HG02623 (cell line): Measurements from ENCODE around the gene BABAM2.
A peak's percentile ranks its signal among the peaks of the same experiment; 100 is the strongest.

ENCODE experiments used
- ATAC-seq: cut with Tn5 transposase; IDR thresholded peaks from one replicate; pipeline ENCODE4 v1.9.1; 2021; ENCODE audit warnings: moderate library complexity; ENCODE audit not compliant: unreplicated experiment

The BABAM2 gene

DNA sequence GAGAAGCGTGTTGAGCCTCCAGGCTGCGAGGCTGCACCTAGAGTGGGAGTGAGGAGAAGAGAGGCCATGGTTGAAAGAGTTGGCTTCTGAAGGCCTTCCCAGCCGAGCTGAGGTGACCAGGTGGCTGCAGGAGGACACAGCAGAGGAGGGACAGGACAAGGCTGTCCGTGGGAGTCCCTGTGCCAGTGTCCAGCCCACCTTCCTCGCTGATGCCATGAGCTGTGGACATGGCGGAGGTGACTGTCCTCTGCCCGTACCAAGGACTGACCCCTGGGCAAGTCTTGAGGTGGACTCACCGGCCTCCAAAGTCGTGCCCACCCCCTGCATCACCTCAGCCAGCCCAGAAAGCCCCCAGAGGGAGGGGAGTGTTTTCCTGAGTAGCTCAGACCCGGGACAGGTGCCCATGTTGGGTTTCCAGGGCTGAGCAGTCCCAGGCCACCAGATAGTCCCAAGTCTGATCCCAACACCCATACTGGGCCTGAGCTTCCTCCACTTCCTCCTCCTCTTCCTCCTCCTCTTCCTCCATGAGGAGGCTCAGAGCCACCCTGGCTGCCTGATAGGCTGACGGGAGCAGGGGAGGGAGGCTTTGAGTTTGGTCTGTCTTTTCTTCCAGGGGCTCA lies 459.1 kb downstream of the BABAM2 start:
- no peak for ATAC-seq

DNA sequence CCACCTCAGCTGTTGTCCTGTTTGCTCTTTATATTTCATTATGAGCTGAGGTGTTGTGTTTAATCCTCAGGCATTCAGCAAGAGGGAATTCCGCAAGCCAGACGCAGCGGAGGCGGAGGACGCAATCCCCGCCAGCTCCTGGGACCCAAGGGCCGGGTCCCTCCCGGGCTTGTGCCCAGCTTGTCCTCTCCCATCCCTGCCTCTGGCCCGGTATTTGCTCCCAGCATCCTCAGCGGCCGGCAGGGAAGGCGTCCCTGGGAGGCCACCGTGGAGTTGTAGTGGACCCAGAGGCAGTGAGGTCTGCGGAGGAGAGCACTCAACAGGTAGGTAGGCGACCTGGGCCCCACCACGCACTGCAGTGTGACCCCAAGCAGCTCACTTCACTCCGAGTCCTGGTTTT lies 459.7 kb downstream of the BABAM2 start:
- no peak for ATAC-seq

DNA sequence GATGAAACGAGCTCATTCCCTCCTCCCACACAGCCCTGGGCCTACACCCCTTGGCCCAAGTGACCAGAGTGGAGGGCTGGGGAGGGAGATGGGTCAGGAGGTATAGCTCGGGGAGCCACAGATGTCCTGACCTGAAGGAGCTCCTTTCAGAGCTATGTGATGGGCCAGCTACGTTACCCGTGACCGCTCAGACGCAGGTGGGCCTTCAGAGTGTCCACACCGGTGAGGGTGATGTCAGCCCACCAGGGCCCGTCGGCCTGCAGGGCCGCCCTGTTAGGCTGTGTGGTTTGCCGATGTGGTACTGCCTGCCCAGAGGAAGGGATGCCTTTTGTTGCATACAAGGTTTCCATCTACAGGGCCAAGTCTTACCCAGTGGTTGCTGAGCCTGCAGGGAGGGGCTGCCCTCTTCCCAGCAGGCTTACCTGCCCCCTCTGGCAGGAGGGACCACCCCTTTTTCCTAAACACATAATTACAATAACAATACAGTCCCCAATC lies 460.3 kb downstream of the BABAM2 start:
- ATAC-seq, result no peak

DNA sequence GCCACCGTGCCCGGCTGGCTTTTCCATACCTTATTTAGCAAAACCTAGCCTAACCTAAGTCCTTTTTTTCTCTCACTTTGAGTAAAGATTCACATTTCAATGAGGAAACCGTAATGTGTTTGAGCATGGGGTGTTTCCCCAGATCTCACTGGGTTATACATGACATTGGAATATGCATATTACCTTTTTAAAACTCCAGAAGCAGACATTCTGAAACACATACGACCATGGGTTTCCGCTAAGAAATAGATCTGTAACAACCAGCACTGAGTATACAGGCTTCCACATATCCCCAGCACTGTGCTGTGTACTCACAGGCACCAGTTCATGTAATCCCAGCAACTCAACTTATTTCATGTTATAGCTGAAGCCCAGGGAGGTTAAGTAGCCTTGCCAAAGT lies 461.1 kb downstream of the BABAM2 start:
- no peak for ATAC-seq

DNA sequence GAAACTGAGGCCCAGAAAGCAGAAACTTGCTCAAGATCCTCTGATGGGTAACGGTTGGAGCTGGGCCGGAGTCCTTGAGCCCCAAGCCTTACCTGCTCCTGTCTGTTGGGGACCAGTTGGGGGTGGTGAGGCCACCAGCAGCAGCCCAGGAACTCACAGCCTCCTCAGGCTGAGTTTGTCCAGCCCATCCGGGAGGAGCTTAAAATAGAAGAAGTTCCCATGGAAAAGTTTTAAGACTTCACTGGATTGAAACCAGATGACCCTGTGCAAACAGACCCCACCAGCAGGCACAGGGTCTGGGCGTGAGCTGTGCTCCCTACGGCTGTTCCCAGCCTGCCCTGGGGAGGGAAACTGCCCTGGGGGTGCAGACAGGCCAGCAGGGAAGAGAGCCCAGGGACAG lies 461.6 kb downstream of the BABAM2 start:
- no peak for ATAC-seq

DNA sequence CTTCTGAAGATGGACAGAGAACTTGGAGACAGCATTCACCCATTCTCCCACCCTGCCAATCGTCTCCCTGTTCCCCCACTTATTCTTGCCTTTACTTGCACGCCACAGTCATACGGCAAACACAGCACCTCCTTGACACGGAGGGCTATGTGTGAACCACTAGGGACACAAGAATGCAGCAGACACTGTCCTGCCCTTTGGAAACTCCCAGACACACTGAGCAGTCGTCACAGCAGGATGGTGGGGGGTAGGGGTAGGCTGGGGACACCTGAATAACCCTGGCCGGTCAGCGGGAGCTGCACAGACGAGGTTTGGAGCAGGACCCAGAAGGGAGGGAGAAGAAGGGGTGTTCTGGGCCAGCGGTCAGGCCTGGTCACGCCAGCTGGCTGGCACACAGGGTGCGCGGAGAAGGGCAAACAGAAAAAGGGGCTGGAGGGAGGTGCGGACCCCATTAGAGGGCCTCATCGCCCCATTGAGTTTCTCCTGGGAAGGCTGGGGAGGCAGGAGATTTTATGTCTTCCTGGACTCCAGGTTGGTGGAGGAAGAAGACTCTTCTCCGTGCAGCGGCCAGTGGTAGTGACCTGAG lies 462.2 kb downstream of the BABAM2 start:
- ATAC-seq, result no peak

DNA sequence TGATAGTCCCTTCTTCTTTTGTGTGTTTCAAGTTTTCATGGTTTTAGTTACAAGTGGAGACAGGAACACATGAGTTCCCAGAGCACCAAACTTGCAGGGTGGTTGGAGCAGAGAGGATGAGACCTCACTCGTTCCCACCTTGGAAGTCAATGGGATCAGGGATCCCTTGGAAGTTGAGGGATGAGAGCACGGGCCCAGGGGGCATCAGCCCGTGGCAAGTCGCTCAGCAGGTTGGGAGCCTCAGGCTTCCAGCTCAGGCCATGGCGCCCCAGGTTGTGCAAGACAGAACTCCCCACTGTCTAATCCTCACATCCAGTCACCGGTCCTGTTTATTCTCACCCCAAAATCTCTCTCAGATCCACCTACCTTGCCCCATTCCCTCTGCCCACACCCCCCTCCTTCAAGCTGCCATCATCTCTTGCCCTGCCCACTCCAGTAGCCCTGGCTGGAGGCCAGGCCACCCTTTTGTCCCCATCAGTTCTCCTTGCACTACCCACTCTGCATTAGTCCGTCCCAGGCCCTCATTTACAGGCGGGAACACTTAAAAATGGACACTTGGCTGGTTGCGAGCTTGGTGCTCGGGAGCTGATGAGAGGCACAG lies 464.5 kb downstream of the BABAM2 start:
- ATAC-seq, result no peak

DNA sequence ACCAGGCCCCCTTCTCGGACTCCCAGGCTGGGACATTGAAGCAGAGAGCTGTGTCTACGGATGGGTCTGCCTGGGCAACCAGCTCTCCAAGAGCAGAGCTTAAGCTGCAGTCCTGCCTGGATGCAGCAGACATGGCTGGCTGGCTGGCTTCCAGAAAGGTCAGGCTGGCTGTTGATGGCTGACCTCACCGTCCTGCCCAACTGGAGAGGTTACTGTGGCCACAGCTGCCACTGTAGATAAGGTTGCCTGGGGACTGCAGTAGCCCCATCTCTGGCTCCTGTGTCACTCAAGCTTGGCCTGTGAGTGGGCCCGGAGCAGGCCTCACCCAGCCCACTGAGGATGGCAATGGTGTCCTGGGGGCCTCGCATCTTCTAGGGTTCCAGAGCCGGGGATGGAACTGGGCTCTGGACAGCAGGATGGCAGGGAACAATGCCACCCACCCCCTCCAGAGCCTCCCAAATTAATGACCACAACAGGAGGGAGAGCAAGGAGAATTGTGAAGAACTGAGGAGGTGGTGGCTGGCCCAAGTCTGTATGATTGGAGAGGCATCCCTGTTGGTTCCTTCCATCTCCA lies 465.1 kb downstream of the BABAM2 start:
- ATAC-seq, result no peak

DNA sequence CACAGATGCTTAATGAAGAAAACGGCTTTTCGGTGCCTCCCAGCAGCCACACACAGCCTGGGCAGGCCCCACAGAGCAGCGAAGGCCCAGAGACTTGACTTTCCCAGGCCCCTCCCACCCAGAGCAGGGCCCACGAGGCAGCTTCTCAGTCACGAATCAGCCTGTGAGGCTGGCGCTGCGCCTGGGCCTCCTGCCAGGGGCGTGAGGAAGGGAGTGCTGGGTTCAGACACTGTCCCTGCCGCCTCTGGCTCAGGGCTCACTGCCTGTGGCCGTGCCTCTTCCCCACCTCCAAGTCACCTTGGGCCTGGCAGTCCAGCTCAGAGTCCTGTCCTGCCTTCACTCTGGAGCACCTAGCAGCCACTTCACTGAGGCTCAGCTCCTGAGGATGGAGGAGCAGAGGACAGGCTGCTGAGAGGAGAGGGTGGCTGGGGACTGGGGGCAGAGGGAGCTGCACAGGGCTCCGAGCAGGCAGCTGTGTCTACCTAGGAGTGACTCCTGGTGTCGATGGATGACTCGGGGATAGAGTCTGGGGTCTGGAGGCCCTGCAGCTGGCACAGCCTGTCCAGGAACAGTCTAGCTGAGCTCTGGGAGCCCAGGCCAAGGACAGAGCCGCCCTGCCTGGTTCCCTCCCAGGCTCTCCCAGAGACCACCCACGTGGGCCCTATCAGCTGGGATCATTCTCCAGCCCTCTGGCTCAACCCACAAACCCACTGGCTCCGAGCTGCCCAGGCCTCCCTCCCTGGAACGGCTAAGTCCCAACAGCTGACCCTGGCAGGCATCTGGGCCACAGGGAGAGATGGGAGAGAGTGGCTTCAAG lies 465.8 kb downstream of the BABAM2 start:
- ATAC-seq, result no peak

DNA sequence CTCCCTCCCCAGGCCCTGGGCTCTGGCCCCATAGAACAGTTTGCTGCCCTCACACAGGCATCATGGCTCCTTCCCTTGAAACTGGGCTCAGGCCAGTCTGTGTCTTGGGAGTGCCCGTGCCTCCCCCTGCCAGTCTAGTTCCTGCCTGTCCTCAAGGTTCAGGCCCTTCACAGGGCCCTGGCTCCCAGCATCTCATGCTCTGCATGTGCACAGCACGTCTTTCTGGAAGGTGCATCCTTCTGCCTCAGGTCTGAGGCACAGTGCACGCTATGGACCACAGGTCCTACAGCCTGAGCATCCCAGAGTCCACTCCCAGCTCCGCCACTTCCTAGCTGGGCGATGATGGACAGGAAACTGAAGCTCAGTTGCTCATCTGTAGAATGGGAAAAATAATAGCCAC lies 466.5 kb downstream of the BABAM2 start:
- no peak for ATAC-seq

DNA sequence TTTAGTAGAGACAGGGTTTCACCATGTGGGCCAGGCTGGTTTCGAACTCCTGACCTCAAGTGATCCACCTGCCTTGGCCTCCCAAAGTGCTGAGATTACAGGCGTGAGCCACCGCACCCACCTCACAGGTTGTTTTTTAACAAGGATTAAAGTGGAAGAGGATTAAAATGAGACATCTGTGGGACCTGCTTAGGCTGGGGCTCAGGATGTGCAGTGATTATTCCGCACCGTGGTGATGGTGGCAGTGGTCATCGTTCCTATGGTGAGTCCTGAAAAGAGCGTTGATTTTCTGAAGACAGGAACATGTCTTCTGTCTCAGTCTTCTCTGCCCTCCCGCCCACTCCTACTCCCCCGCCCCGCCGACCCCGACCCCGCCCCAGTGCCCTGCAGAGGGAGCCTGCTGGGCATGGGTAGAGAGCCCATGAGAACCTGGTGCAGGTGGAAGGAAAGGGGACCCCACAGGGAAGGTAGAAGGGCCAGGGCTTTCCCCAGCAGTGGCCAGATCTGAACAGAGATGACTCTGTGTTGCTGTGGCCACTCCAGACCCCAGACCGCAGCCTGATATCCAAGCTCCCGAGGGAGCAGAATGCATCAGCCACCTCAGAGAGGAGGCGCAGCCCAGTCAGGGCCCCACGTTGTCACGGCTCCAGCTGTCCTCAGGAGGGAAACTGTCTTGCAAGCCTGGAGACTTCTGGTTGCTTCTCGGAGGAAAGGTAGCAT lies 467.6 kb downstream of the BABAM2 start:
- ATAC-seq, result no peak

DNA sequence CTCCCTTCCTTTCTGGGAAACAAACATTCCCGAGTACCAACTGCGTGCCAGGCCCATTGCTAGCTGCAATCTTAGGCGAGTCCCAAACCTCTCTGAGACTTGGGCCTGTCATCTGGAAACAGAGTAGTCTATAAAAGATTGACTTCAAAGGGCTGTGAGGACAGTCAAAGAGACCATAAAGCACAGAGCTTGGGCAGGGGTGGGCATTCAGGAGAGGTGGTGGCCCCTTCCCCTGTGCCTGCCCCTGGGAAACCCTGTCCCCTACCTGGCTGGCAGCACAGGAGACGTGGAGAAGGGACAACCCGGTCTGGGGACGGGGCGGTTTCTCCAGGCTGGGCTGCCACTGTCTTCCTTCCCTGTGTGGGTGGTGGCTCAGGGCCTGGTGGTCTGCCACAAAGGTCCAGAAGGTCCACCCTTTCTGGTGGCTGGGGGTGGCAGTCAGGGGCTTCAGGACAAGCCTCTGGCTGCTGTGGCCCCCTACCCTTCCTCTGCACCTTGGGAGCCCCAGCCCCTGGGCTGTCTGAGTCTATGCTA lies 468.2 kb downstream of the BABAM2 start:
- ATAC-seq, result no peak

DNA sequence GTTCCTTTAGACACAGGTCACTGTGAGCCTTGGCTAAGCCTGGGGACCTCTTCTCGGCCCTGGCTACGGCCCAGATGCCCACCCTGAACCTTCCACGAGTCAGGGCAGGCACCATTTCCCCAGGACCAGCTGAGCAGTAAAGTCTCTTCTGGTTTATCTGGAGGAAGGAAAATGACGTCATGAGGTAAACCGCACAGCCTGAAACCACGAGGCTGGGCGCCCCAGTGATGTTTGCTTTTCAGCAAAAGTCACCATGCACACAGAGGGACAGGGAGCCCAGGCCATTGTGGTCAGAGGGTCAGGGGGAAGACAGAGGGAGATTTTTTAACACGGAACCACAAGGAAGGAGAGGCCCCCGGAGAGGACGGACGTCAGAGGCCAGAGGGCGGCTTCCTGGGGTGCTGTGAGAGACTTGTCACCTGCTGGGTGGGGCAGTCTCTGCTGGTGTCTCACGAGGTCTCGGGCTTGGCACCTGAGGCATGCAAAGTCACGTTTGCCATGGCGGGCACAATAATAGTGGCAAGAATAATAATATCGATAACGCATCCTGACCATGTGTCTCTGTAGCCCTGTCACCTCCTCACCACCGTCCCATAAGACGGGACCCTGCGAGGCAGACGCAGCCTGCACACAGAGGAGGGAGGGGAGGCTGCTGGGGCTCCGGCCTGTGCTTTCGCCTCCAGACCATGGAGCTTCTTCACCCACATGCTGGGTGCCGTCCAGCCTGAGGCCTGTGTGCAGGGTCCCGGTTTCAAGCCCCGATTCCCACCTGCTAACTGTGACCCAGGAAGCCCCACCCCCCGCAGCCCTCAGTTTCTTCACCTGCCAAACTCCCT lies 468.9 kb downstream of the BABAM2 start:
- ATAC-seq, result peak; percentile 65

DNA sequence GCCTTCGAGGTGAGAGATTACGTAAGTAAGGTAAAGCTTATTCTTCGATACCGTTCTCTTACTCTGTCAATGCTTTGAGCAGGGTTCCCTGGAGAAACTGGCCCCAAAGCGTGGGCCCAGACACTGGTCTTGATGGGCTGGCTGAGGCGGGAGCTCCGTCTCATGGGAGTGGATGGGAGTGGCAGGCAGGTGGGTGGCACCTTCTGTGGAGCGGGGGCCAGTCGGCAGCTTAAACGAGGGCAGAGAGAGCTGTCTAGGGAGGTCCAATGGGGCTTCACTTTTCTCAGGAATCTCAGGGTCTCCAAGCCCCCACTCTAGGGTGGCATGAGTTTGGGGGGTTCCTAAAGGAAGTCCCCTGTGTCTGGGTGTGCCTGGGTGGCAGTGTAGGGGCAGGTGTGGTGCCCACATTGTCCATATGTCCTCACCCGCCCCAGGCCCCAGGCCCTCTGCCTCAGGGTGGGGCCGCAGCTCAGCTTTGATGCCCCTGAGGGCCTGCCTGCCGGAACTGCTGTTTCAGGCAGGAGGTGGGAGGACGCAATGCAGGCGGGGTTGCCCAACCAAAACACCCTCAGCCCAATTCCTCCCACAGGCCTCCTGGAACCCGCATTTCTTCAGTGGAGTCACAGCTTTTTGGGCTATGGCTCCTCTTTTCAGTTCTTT lies 469.7 kb downstream of the BABAM2 start:
- ATAC-seq, result no peak

DNA sequence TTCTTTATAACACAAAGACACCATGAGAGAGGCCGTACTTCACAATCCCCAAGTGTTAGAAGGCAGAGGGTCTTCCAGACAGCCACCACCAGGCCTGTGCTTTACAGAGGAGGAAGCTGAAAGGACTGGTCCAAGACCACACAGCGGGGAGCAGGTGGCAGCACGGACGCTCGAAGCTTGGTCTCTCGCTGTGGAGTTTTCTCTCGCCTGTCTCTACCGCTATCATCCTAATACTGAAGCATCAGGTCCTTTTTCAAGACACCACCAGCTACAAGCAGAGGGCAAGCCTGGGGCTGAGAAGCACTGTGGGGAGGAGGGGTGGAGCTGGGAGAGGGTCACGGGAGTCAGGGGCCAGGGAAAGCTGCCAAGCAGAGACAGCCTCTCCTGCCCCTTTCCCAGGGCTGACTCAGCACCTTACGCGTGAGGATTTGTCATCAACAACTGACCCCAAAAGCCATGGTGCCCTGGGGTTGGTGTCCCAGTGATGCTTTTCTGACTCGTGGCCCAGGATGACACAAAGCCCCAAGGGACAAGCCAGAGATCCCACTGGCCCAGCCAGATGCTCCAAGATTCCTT lies 470.3 kb downstream of the BABAM2 start:
- ATAC-seq, result no peak

DNA sequence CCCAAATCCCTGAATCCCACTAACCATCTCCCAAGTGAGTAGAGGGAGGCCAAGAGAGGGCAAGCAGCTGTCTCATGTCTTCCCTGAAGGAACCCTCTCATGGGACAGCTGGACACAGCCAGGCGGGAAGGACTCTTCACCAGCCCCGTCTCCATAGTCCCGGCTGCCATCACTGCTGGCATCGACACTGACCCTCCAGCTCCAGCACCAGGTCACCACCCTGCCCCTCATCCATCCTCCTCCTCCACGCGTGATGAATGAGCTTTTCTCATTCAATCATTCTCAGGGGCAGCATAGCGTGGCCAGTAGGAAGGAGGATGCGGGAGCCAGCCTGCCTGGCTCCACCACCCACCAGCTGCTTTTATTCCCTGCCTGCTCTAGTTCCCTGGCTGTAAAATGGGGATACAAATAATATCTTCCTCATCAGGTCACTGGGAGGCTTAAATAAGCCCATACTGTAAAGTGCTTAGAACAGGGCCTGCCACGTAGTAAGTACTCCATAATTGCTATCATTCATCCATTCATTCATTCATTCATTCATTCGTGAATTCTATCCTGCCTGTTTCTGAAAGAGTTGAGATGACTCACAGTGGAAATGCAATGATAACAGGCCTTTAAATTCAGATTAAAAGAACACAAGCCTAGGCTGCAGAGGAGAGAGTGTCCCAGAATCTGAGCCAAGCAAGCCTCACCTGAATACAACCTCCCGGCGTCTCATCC lies 471.6 kb downstream of the BABAM2 start:
- no peak for ATAC-seq

DNA sequence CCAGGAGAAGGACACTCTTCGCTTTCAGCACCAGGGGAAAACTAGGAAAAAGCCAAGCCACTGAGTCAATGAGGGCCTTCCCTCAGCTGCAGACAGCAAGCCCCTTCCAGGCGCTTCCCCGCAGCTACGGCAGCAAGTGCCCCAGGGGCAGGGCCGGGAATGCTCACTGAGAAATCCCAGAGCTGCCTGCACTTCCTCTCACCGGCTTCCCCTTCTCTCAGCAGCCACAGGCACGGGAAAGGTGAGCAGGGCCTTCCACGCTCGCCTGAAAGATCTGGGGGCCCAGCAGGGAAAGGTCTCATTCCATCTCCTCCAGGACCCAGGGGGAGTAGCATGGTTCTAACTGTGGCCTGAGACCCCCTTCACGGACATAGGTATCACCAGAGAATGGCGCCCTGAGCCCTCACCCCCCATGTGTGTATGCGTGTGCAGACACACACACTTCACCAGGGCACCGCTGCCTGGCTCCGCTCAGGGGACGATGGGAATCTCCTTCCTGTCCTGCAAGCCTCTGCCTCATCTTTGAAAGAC lies 472.5 kb downstream of the BABAM2 start:
- ATAC-seq, result no peak
